Upper lobe of left lung (tissue), 4 donors: ENCODE results near the gene SEC14L5.

Experiments used
- EP300 ChIP-seq, 4 donors: sonication (generic); formaldehyde crosslinking; IDR thresholded peaks; one replicate each; pipeline ENCODE4 v1.5.1; 2017; ENCODE audit warnings: antibody characterized with exemption in 4 of 4, control low read depth in 2 of 4
- TF ChIP-seq, protein P1 (sequence below), 6 experiments: fragments of 450-650 bp in 4 of 6; fragments of 200-600 bp in 2 of 6; sonication (generic) in 2 of 6; IDR thresholded peaks; one replicate each; pipeline ENCODE4 v1.5.1; 2016 to 2019; ENCODE audit warnings: antibody characterized with exemption in 6 of 6

GRCh38 chr16:5011637-5012036 is 53.5 kb downstream of the SEC14L5 start:
- TF ChIP-seq, protein P1, sequence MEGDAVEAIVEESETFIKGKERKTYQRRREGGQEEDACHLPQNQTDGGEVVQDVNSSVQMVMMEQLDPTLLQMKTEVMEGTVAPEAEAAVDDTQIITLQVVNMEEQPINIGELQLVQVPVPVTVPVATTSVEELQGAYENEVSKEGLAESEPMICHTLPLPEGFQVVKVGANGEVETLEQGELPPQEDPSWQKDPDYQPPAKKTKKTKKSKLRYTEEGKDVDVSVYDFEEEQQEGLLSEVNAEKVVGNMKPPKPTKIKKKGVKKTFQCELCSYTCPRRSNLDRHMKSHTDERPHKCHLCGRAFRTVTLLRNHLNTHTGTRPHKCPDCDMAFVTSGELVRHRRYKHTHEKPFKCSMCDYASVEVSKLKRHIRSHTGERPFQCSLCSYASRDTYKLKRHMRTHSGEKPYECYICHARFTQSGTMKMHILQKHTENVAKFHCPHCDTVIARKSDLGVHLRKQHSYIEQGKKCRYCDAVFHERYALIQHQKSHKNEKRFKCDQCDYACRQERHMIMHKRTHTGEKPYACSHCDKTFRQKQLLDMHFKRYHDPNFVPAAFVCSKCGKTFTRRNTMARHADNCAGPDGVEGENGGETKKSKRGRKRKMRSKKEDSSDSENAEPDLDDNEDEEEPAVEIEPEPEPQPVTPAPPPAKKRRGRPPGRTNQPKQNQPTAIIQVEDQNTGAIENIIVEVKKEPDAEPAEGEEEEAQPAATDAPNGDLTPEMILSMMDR (IDR thresholded peaks at IDR 0.05): no peak
- TF ChIP-seq EP300 (IDR thresholded peaks at IDR 0.05): no peak
